Muscle layer of duodenum (tissue), 2 donors: ENCODE data around the gene FGF21.

ENCODE experiments used
- H3K27ac ChIP-seq: one replicate; pipeline ENCODE4 v1.7.0; 2013; ENCODE audit warnings: mild to moderate bottlenecking, low read length
- H3K27me3 ChIP-seq: one replicate; pipeline ENCODE4 v1.7.0; 2013; ENCODE audit warnings: low read depth, mild to moderate bottlenecking, control low read depth, low read length
- H3K36me3 ChIP-seq, 2 donors: one replicate each; pipeline ENCODE4 v1.7.0; 2013; ENCODE audit warnings: low read length in 2 of 2, control low read depth in 1 of 2, mild to moderate bottlenecking in 1 of 2; ENCODE audit not compliant: insufficient read depth in 2 of 2, control insufficient read depth in 1 of 2
- H3K4me1 ChIP-seq, 2 donors: one replicate each; pipeline ENCODE4 v1.7.0; 2013; ENCODE audit warnings: low read length in 2 of 2, mild to moderate bottlenecking in 2 of 2, control low read depth in 1 of 2, moderate library complexity in 1 of 2; ENCODE audit not compliant: insufficient read depth in 2 of 2, control insufficient read depth in 1 of 2
- H3K4me3 ChIP-seq, 2 donors: one replicate each; pipeline ENCODE4 v1.7.0; 2013; ENCODE audit warnings: low read length in 2 of 2, low read depth in 1 of 2, mild to moderate bottlenecking in 1 of 2
- H3K9me3 ChIP-seq, 2 donors: one replicate each; pipeline ENCODE4 v1.7.0; 2013; ENCODE audit warnings: low read length in 2 of 2, control low read depth in 1 of 2, mild to moderate bottlenecking in 1 of 2; ENCODE audit not compliant: control insufficient read depth in 1 of 2
- donor health status: healthy.

FGF21 gene

GRCh38 chr19:48735031-48735615 is 20.2 kb upstream of the FGF21 start:
- peaks cover 0 to 5% of the 10 kb centered on the region in 2 donors for H3K4me1 ChIP-seq
- no peak overlapping the region for H3K4me3 ChIP-seq
- H3K27me3 ChIP-seq: peaks cover 5% of the 10 kb centered on the region
- no peaks in the 10 kb centered on the region for H3K9me3 ChIP-seq
- H3K36me3 ChIP-seq: no peaks in the 10 kb centered on the region
- no peak overlapping the region for H3K27ac ChIP-seq

DNA sequence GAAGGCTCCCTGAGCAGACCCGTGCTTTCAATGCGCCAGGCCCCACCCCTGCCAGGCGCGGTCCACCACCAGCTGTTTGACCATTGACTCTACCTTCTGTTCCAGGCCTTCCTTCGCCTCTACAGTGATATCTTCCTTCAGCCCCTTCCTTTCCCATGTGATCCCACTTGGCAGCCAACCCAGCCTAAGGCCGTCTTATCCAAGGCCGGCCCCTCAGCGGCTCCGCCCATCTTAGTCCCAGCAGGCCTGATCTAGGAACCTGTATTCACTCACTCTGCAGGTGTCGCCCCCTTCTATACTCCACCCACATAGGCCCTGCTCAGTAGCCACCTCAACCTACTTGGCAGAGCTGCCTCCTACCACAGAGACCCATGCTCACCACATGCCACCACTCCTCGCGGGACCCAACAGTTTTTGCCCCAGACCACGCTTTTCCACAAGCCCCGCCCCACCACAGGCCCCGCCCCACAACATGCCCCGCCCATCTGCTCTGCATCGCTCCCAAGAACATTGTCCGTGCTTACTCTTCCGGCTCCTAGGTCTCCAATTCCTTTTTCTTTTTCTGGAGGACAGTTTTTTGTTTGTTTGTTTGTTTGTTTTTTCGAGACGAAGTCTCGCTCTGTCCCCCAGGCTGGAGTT is 17.8 kb upstream of the FGF21 start:
- Histone ChIP-seq H3K36me3 (no peaks in the 10 kb centered on the region), H3K4me1 (peaks cover 0 to 5% of the 10 kb centered on the region in 2 donors), H3K4me3 (no peak overlapping the region), H3K27ac (no peak overlapping the region), H3K9me3 (no peaks in the 10 kb centered on the region), H3K27me3 (peaks cover 6% of the 10 kb centered on the region)

DNA sequence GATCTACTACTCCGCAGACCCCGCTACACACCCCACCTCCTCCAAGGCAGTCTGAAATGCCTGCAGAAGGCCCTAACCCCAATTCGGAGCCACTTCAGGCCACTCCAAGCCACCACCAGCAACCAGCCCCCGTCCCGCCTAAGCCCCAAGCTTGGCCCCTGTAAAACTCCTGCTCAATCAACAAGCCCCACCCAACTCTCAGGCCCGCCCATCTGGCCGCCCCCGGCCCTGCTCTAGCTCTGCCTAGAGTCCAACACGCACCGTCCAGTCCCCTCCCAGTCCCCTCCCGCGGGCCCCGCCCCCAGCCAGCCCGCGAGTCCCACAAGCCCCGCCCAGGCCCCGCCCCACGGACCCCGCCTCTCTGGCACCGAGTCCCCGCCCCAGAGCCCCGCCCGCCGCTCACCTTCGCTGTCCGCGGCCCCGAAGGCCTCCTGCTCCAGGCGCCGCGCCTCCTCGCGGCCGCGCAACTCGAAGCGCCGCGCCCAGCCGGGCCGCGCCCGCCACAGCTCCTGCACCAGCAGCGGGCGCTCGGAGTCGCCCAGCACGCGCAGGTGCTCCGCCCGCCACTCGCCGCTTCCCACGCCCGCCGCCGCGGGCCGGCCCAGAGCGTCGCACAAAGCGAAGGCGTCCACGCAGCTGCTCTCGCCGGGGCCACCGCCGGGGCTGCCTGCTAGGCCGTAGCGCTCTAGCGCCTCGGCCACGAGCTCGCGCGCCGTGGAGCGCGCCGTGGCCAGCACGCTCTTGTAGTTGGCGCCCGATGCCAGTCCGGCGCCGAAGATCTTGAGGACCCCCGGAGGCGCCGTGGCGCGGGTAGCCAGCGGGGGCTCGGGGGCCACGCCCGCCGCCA is 16.5 kb upstream of the FGF21 start:
- Histone ChIP-seq H3K4me3 (peak overlapping the region; percentile 23 to 62), H3K36me3 (no peaks in the 10 kb centered on the region), H3K4me1 (peaks cover 0 to 5% of the 10 kb centered on the region in 2 donors), H3K27ac (peak overlapping the region; percentile 40), H3K9me3 (no peaks in the 10 kb centered on the region), H3K27me3 (peaks cover 6% of the 10 kb centered on the region)

GRCh38 chr19:48739404-48740163 is 15.7 kb upstream of the FGF21 start:
- peaks cover 0 to 5% of the 10 kb centered on the region in 2 donors for H3K4me1 ChIP-seq
- no peak overlapping the region for H3K27ac ChIP-seq
- no peaks in the 10 kb centered on the region for H3K9me3 ChIP-seq
- H3K4me3 ChIP-seq: peak overlapping the region; percentile 1 to 62
- peaks cover 6% of the 10 kb centered on the region for H3K27me3 ChIP-seq
- H3K36me3 ChIP-seq: no peaks in the 10 kb centered on the region

DNA sequence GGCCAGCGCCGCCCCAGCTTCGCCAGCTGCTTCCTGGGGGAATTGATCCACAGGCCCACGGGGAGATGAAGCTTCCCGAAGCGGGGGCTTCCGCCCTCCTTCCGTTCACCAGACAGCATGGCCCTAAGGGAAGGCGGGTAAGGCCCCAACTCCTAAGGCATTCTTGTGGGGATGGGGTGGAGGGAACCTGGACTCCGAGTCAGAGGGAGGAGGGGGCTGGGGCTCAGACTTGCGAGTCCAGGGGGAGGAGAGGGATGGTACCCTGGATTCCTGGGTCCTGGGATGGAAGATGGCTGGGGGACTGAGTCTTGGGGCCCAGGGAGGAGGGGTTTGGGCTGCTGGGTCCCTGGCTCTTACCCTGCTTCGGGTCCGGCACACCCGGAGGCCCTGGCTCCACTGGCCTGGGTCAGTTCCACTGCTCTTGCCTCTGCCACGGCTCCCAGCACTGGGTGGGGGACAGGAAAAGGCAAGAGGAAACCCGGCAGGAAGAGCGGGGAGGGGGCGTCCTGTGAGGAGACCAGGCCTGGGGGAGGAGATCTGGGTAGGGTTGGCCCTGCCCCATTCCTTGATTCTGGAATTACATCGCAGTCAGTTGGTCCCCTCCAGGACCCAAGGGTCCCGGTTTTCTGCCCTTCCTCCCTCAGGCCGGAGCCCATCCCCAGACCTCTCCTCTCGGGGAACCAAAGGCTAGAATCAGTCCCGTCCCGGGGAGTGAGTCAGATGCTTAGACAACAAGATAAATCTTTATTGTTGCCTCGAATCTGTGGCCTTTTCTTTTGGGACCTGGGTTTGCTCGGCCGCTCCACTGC is 15.0 kb upstream of the FGF21 start, which contains the start of gene RASIP1:
Gene RASIP1 (minus strand): TSS at position 447 of the 809 bp plus-strand sequence. CDS start 328 bp downstream, at position 119.
- peaks cover 0 to 5% of the 10 kb centered on the region in 2 donors for H3K4me1 ChIP-seq
- H3K27me3 ChIP-seq: peaks cover 6% of the 10 kb centered on the region
- no peaks in the 10 kb centered on the region for H3K36me3 ChIP-seq
- no peaks in the 10 kb centered on the region for H3K9me3 ChIP-seq
- peak within 1 kb of the TSS; percentile 16 for H3K27ac ChIP-seq
- peak within 1 kb of the TSS; percentile 1 to 62 for H3K4me3 ChIP-seq

GRCh38 chr19:48741129-48741999 is 14.0 kb upstream of the FGF21 start:
- Histone ChIP-seq H3K36me3 (no peaks in the 10 kb centered on the region), H3K4me1 (peaks cover 0 to 5% of the 10 kb centered on the region in 2 donors), H3K9me3 (no peaks in the 10 kb centered on the region), H3K4me3 (peak overlapping the region in 1 of 2 donors; percentile 14), H3K27me3 (peaks cover 6% of the 10 kb centered on the region), H3K27ac (peak overlapping the region; percentile 31)

GRCh38 chr19:48742096-48742495 is 13.2 kb upstream of the FGF21 start:
- H3K4me1 ChIP-seq: peaks cover 0 to 9% of the 10 kb centered on the region in 2 donors
- H3K4me3 ChIP-seq: no peak overlapping the region
- peaks cover 6% of the 10 kb centered on the region for H3K27me3 ChIP-seq
- H3K36me3 ChIP-seq: no peaks in the 10 kb centered on the region
- H3K27ac ChIP-seq: peak overlapping the region; percentile 31
- H3K9me3 ChIP-seq: no peaks in the 10 kb centered on the region

DNA sequence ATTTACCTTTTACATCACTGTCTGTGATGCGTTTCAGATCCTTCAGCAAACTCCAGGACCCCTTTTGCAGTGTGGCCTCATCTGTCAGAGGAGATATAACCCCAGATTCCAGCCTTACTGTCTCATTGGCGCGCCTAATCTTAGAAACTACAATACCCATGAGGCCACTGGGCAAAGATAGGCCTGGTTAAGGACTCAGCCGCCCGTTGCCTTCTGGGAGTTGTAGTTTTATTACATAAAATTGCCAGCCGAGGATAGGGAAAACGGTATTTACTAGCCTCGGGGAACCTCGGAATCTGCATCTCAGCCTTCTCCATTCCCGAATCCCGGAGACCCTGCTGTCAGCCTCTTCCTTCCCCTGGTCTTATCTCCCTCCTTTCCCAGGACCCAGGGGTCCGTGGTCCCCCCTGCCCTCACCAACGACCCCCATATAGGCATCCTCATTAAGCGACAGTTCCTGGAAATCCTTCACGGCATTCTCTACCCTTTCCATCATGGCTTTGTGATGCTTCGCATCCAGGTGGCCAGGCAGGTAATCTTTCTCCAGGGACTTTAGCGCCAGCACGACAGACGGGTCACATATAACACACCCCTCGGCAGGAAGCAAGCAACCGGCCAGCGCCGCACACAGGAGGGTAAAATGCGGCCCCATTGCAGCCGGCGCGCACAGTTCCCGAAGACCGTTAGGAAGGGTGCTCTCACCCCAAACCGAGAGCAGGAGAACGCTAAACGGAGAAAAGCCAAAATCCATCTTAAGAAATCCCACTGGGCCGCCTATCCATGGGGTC is 9.9 kb upstream of the FGF21 start:
- Histone ChIP-seq H3K4me3 (no peak overlapping the region), H3K27ac (no peak overlapping the region), H3K4me1 (peaks cover 0 to 7% of the 10 kb centered on the region in 2 donors), H3K36me3 (no peaks in the 10 kb centered on the region), H3K9me3 (no peaks in the 10 kb centered on the region), H3K27me3 (no peaks in the 10 kb centered on the region)

GRCh38 chr19:48746110-48746509 is 9.2 kb upstream of the FGF21 start:
- Histone ChIP-seq H3K27ac (no peak overlapping the region), H3K4me1 (peaks cover 0 to 7% of the 10 kb centered on the region in 2 donors), H3K36me3 (no peaks in the 10 kb centered on the region), H3K27me3 (no peaks in the 10 kb centered on the region), H3K9me3 (no peaks in the 10 kb centered on the region), H3K4me3 (no peak overlapping the region)
